HG03280 (cell line): Measurements from ENCODE around the gene SLX4IP.

Experiments used
- ATAC-seq: cut with Tn5 transposase; IDR thresholded peaks from one replicate; pipeline ENCODE4 v1.9.1; 2021; ENCODE audit warnings: mild to moderate bottlenecking, moderate library complexity; ENCODE audit not compliant: unreplicated experiment

Gene SLX4IP

GRCh38 chr20:10625641-10626040 lies 190.5 kb downstream of the SLX4IP start:
- ATAC-seq, result no peak

GRCh38 chr20:10626896-10627295 lies 191.8 kb downstream of the SLX4IP start:
- ATAC-seq, result no peak

GRCh38 chr20:10629946-10630650 lies 195.0 kb downstream of the SLX4IP start:
- ATAC-seq, result no peak

- no peak for ATAC-seq
These were observed 196.0 kb downstream of the SLX4IP start for GRCh38 chr20:10631126-10631525.

- no peak for ATAC-seq
These were observed 197.8 kb downstream of the SLX4IP start for GRCh38 chr20:10632721-10633509.

- ATAC-seq, result no peak
These were observed 198.6 kb downstream of the SLX4IP start for GRCh38 chr20:10633718-10634117.

GRCh38 chr20:10634211-10634610 lies 199.1 kb downstream of the SLX4IP start:
- no peak for ATAC-seq

- ATAC-seq, result no peak
These were observed 199.7 kb downstream of the SLX4IP start for GRCh38 chr20:10634683-10635411.

- no peak for ATAC-seq
These were observed 200.5 kb downstream of the SLX4IP start for GRCh38 chr20:10635476-10636208.

- ATAC-seq, result no peak
These were observed 201.3 kb downstream of the SLX4IP start for GRCh38 chr20:10636326-10636818.

- ATAC-seq, result no peak
These were observed 202.0 kb downstream of the SLX4IP start for GRCh38 chr20:10637031-10637559.

GRCh38 chr20:10637563-10637962 lies 202.5 kb downstream of the SLX4IP start:
- ATAC-seq, result no peak

- ATAC-seq, result no peak
These were observed 204.1 kb downstream of the SLX4IP start for GRCh38 chr20:10639077-10639736.

- ATAC-seq, result no peak
These were observed 204.8 kb downstream of the SLX4IP start for GRCh38 chr20:10639737-10640556.

GRCh38 chr20:10640897-10641296 lies 205.8 kb downstream of the SLX4IP start:
- no peak for ATAC-seq

- no peak for ATAC-seq
These were observed 206.4 kb downstream of the SLX4IP start for GRCh38 chr20:10641467-10641866.

- no peak for ATAC-seq
These were observed 206.8 kb downstream of the SLX4IP start for GRCh38 chr20:10641893-10642292.

- ATAC-seq, result no peak
These were observed 207.9 kb downstream of the SLX4IP start for GRCh38 chr20:10642856-10643559.

GRCh38 chr20:10643560-10643873 lies 208.4 kb downstream of the SLX4IP start:
- no peak for ATAC-seq
